GOT3 (cell line): Measurements from ENCODE around the gene C5orf46.
"Not testable (repeated sequence)": the region's sequence is repeated elsewhere in the genome, so short reads cannot be mapped to it uniquely, and the experiment has no call there.

Experiments
- DNase-seq: peaks from one replicate; lab custom pipeline; 2025; ENCODE audit warnings: mixed read lengths; lab: John Stamatoyannopoulos, UW

Gene C5orf46

GRCh38 chr5:147906326-147907095 lies at the start of gene C5orf46:
TSS of gene C5orf46 (minus strand) at chr5:147906538. CDS start at chr5:147906501, 37 bp downstream.
- no peak for DNase-seq

GRCh38 chr5:147954971-147955370 lies 48.6 kb upstream of the C5orf46 start:
- no peak for DNase-seq

DNA sequence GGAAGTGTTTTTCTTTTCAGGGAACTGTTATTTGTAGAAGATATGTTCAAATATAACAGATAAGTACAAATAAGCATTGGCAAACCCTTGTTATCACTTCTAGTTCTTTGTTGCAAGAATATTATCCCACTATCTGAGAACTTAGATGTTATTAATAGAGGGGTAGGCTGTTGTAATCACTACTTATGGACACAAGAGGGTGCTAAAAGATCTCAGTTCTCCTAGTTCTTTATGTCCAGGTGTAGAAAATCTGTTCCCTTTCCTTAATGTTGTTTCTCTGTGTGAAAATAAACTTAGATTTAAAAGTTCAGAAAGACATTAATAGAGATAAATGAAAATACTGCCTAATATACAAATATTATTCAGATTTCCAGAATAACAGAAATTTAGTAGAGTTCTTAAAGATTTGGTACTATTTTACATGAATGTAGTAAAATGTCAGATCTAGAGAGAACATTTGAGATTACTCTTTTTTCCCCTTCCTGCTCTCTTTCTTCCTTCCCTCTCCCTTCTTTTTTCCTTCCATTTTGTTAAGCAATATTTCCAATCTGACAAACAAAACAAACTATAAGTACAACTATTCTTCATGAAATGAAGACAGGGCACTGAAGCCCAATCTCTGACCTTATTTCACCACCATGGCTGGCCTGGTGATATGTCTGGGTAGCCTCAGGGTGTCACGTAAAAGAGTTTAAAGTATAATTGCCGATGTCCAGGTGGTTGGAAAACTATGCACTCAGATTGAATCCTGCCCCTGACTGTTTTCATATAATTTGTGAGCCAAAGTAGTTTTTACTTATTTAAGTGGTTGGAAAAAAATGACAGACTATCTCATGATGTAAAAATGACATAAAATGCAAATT lies 43.6 kb upstream of the C5orf46 start:
- no peak for DNase-seq

DNA sequence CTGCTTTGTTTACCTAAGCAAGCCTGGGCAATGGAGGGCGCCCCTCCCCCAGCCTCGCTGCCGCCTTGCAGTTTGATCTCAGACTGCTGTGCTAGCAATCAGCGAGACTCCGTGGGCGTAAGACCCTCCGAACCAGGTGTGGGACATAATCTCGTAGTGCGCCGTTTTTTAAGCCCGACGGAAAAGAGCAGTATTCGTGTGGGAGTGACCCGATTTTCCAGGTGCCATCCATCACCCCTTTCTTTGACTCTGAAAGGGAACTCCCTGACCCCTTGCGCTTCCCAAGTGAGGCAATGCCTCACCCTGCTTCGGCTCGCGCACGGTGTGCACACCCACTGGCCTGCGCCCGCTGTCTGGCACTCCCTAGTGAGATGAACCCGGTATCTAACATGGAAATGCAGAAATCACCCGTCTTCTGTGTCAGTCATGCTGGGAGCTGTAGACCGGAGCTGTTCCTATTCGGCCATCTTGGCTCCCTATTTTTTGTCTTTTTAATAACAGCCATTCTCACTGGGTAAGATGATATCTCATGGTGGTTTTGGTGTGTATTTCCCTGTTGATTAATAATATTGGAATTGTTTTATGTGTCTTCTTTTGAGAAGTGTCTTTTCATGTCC lies 40.4 kb upstream of the C5orf46 start:
- DNase-seq = not testable (repeated sequence)

DNA sequence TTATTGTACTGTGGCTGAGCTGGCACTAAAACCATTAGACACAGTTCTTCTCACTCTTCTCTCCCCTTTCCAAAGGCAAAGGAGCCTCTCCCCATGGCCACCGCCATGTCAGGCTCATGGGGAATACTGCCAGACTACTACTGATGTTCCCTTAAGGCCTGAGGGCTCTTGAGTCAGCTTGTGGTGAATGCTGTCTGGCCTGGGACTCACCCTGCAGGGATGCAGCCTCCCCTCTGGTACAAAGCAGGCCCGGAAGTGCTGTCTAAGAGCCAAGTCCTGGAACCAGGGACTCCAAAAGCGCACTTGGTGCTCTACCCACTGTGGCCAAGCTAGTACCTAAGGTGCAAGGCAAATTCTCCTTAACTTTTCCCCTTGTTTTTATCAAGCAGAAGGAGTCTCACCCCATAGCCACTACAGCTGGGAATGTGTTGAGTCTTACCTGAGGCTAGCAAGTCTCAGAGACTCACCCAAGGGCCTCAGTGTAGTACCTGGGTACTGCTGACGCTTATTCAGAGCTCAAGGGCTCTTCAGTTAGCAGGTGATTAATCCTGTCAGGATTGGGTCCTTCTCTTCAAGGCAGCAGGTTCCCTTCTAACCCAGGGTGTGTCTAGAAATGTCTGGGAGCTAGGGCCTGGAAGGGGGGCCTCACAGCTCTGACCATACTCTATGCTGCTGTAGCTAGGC lies 33.2 kb upstream of the C5orf46 start:
- no peak for DNase-seq

- DNase-seq = no peak
These were observed 28.7 kb upstream of the C5orf46 start for GRCh38 chr5:147935032-147935431.

- no peak for DNase-seq
These were observed 24.4 kb upstream of the C5orf46 start for GRCh38 chr5:147930769-147931168.

DNA sequence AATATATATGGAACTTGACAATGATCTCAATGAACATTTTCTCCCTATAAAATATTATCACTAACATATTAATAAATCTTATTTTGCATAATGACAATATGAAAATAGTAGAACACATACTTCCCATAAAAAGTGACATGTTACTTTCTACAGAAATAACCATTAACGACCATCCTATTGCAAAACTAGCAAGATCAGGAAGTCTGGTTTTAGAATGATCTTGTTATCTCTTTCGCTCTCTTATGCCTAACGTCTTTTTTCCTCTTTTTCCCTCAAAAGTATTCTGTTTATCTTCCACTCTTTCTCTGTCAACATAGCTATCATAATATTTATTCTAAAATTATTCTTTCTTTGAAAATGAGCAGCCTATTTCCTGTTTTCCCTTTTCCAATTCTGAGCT lies 21.6 kb upstream of the C5orf46 start:
- DNase-seq = no peak

DNA sequence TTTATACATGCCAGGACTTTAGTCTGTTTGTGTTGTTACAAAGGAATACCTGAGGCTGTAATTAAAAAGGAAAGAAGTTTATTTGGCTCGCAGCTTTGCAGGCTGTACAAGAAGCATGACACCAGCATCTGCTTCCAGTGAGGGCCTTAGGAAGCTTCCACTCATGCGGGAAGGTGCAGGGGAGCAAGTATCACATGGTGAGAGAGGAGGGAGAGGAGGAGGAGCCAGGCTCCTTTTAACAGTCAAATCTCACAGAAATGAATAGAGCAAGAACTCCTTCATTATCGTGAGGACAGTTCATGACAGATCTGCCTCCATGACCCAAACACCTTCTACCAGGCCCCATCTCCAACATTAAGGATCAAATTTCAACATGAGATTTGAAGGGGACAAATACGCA lies 18.7 kb upstream of the C5orf46 start:
- DNase-seq = no peak

- DNase-seq = no peak
These were observed 14.8 kb upstream of the C5orf46 start for GRCh38 chr5:147921136-147921535.

- no peak for DNase-seq
These were observed 14.2 kb upstream of the C5orf46 start for GRCh38 chr5:147920420-147921030.

DNA sequence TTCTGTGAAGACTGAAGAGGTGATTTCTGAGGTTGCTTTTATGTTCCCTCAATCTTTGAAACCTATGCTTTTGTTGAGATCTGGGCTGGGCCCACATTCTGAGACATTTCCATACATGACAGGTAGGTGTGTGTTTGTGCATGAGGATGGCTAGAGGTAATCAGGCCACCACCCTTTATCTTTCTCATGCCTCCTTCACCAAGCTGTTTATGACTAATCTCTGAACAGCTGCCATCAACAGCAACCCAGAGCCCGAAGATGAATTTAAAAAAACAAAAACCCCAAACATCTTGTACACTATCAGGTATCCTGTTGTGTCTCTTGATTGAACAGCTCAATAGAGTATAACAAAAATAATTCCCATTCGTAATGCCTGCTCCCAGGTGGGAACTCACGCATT lies 12.6 kb upstream of the C5orf46 start:
- DNase-seq = no peak

GRCh38 chr5:147918101-147918685 lies 11.9 kb upstream of the C5orf46 start:
- no peak for DNase-seq

DNA sequence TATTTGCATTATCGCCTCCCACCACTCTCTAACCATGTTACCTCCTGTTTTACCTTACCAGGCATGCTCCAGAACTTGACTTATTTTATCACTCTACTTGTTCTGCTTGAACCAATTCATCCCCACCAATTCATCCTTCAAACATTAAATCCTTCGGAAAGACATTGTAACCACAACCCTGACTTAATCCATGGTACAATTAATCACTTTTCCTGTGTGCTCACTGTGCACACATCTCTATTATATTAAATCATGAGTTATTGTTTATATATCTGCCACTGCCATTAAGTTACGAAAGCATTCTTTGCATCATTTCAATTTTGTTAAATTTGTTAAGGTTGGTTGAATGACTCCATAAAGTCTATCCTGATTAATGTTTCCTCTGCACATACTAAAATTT lies 7.4 kb upstream of the C5orf46 start:
- no peak for DNase-seq

DNA sequence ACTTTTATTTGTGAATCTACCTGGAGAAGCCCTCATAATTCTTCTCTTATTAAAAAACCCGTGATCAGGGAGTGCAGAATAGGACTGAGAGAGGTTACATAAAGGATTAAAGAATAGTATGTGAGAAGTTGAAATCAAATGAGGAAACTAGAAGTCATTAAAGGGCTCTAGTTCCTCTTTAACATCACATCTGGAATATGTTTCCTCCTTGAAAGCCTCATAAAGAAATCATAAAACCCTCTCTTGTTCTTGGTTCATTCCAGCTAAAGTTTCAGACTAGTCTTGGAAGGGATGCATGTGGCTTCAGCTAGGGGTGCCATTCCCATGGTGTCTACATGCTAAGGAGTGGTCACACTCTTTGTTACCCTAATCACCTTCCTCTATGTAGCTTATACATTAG lies 5.7 kb upstream of the C5orf46 start:
- no peak for DNase-seq

GRCh38 chr5:147911427-147911826 lies 5.1 kb upstream of the C5orf46 start:
- no peak for DNase-seq

DNA sequence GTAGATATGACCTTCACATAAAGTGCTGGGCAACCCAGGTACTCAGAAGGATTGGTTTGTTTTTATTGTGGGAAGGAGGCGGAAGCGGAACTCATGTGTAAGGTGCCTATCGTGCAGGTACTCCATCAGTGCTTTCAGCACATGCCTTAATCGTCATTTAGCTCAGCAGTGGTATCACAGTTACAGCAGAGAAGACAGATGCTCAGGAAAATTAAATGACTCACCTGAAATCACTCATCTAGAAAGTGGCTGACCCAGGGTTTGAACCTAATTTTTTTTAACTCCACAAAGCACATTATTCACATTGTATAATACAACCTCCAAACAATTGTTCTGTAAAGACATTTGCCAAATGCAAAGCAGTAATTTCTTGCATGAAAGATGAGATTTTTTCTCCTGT lies 2.2 kb downstream of the C5orf46 start:
- no peak for DNase-seq

GRCh38 chr5:147902609-147903115 lies 3.7 kb downstream of the C5orf46 start:
- DNase-seq = no peak

DNA sequence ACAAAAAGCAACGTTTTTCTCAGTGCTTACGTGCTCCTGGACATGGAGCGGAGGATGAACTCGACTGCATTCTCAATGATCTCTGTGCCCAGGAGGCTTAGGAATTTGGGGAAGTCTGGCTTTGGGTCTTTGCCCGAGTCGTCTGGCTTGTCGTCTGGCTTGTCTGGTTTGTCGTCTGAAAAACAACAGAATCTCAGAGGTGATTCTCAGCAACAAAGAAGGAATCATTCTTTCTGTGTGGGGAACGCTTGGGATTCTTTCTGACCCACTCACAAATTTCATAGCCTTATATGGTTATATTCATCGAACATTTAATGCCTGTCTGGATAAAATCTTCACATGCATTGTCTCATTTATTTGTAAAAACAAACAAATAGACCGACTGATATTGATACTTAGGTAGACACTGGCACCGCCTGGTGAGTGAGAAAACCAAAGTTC lies 4.7 kb downstream of the C5orf46 start:
- no peak for DNase-seq

DNA sequence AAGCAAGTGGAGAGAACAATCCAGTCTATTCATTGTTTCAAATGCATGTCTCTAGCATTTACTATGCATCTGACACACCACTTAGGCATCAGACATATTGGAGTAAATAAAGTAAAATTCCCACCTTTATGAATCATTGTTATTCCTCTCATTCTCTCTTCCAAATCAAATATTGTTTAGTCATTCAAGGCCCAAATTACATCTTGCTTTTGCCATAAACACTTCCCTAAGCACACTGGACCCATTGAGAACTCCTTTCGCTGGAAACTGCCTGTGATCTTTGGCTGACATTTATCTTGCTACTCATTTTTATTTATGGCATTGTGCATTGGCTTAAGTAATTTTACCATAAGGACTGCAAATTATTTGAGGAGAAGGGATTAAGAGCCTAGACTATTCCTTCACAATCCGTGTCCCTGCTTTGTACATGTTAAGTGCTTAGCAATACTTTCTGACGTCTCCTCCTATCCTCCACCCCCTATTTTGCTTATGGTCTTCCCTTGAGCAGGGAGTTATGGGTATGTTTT lies 7.4 kb downstream of the C5orf46 start:
- no peak for DNase-seq

GRCh38 chr5:147895864-147896263 lies 10.5 kb downstream of the C5orf46 start:
- DNase-seq = no peak
